HG03045 (cell line): ENCODE results near the gene P2RY8.
A peak's percentile ranks its signal among the peaks of the same experiment; 100 is the strongest.
"Not testable (repeated sequence)": the region's sequence is repeated elsewhere in the genome, so short reads cannot be mapped to it uniquely, and the experiment has no call there.

ENCODE experiments used
- ATAC-seq: cut with Tn5 transposase; IDR thresholded peaks from one replicate; pipeline ENCODE4 v1.9.1; 2021; ENCODE audit warnings: mild to moderate bottlenecking, moderate library complexity; ENCODE audit not compliant: unreplicated experiment

The P2RY8 gene

DNA sequence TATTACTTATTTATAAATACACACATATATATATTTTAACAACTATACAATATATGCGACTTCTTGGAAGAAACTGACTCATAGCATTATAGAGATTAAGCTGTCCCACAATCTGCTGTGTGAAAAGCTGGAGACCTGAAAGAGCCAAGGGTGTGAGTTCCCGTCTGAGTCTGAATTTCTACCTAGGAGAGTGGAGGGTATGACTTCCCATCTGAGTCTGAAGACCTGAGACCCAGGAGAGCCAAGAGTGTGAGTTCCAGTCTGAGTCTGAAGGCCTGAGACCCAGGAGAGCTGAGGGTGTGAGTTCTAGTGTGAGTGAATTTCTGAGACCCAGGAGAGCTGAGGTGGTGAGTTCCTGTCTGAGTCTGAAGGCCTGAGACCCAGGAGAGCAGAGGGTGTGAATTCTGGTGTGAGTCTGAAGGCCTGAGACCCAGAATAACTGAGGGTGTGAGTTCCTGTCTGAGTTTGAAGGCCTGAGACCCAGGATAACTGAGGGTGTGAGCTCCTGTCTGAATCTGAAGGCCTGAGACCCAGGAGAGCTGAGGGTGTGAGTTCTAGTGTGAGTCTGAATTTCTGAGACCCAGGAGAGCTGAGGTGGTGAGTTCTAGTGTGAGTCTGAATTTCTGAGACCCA is 8.9 kb upstream of the P2RY8 start:
- no peak for ATAC-seq

DNA sequence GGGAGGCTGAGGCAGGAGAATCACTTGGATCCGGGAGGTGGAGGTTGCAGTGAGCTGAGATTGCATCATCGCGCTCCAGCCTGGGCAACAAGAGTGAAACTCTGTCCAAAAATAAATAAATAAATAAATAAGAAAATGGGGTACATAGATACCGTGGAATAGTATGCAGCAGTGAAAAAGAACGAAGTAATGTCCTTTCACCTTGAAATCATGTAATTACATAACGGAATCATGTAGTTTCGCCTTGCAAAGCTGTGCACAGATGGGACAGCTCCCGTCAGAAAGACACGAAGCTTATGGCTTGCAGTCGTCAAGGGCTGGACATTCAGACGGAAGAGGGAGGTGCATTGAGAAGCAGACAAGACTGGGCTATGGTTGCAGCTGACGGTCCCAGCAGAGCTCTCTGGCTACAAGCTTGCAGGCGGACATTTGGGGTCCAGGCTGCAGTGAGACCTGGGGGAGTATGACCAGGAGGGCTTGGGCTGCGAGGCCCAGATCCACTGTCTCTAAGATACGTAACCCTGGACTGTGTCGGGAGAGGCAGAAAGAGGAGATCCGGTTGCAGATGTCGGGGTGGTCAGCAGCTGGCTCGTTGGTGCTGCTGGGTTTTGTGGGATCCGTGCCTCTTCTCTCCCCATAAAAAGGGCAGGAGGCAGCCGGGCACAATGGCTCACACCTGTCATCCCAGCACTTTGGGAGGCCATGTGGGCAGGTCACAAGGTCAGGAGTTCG is 6.2 kb upstream of the P2RY8 start:
- no peak for ATAC-seq

DNA sequence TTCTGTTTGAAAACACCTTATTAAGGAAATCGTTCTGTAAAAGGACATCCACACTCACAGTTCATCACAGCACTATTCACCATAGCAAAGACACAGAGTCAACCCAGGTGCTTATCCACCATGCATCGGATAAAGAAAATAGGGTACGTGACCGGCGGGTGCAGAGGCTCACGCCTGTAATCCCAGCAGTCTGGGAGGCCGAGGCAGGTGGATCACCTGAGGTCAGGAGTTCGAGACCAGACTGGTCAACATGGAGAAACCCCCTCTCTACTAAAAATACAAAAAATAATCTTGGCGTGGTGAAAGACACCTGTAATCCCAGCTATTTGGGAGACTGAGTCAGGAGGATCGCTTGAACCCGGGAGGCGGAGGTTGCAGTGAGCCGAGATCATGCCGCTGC is 2.2 kb upstream of the P2RY8 start:
- ATAC-seq: not testable (repeated sequence)

DNA sequence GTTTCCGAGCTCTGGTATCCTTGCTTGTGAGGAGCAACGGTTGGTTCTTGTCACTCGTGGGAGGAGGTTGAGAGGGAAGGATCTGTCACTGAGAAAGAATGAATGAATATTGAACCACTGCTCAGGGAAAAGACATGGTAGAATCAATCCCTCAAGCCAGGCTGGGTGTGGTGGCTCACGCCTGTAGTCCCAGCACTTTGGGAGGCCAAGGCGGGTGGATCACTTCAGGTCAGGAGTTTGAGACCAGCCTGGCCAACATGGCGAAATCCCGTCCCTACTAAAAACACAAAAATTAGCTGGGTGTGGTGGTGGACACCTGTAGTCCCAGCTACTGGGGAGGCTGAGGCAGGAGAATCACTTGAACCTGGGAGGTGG is 718 bp upstream of the P2RY8 start:
- ATAC-seq: not testable (repeated sequence)

- ATAC-seq: peak; percentile 6
These were observed 314 bp downstream of the P2RY8 start for GRCh38 chrX:1536712-1537030.

- ATAC-seq: no peak
These were observed 1.5 kb downstream of the P2RY8 start for GRCh38 chrX:1535241-1536041.

DNA sequence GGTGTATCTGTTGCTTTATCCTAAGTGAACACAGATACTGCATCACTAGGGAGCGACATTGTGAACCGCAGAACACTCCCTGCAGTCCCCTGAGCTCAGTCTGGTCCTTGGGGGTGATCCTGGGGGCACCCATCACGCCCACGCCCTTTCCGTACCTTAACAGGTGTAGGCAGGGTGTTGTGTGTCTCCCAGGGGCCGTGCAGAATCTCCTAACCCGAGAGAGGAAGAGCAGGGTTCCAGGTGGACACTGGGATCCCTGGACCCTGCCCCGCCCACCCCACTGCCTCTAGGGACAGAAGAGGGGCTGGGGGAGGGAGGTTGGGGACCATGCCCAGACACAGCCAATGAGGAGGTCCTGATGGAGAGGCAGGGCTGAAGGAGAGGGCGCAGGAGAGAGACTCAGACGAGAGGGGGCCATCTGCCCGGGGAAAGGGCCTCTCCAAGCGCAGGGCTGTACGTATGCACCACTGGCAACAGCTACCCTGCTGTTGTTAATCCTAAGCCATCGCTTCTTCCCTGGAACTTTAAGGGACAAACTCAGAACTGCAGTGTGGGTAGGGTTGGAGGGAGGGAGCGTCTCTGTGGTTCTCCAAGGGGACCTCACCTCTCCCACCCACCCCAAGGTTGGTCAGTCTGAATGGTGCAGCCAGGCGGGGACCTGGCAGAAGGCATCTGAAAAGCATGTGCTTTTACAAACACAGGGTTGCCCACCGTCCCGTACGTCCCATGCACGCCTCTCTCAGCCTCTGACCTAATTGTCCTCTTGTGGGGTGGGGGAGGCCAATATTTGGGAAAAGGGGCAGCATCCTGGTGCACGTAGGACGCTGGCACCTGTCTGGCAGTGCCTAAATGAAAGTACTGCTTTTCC is 2.5 kb downstream of the P2RY8 start:
- no peak for ATAC-seq

DNA sequence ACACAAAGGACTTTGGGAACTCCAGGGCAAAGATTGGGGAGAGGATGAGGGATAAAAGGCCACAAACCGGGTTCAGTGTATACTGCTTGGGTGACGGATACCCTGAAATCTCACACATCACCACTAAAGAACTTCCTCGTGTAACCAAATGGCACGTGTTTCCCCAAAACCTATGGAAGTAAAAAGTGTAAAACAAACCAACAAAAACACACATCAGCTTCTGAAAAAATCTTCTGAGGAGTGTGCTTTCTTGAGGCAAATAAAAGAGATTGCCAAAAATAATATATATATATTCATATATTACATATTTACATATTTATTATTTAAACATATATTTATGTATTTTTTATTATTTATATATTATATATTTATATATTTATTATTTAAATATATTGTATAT is 3.9 kb downstream of the P2RY8 start:
- ATAC-seq: no peak

- no peak for ATAC-seq
These were observed 5.7 kb downstream of the P2RY8 start for GRCh38 chrX:1531096-1531890.

DNA sequence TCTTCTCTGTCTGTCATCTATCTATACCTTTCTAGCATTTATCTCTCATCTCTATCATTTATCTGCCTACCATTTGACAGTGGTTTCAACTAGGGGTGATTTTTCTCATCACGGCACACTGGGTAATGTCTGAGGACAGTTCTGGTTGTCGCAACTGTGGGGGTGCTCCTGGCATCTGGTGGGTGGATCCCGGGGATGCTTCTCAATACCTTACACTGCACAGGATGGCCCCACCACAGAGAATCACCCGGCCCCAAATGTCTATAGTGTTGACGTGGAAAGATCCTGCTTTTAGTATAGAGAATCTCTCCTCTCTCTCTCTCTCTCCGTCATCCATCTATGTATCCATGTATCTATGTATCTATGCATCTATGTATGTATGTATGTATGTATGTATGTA is 7.2 kb downstream of the P2RY8 start:
- no peak for ATAC-seq

DNA sequence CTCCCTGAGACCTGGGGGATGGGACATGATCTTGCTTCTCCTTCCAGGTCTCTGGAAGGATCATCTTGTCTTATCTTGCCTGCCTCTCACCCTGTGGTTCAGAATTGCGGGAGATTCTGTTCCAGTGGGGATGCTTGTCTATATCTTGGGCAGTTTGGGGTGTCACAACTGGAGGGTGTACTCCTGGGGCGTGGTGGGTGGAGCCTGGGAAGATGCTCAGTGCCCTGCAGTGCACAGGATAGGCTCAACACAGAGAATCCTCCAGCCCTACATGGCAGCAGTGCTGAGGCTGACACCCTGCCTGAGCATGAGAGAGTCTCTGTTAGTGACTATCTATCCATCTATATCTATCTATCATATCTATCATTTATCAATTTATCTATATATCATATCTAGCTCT is 7.7 kb downstream of the P2RY8 start:
- no peak for ATAC-seq

GRCh38 chrX:1528884-1529203 is 8.1 kb downstream of the P2RY8 start:
- no peak for ATAC-seq

- peak; percentile 59 for ATAC-seq
These were observed 8.7 kb downstream of the P2RY8 start for GRCh38 chrX:1528186-1528883.

- ATAC-seq: no peak
These were observed 9.5 kb downstream of the P2RY8 start for GRCh38 chrX:1527457-1527856.

GRCh38 chrX:1526565-1526964 is 10.4 kb downstream of the P2RY8 start:
- no peak for ATAC-seq

DNA sequence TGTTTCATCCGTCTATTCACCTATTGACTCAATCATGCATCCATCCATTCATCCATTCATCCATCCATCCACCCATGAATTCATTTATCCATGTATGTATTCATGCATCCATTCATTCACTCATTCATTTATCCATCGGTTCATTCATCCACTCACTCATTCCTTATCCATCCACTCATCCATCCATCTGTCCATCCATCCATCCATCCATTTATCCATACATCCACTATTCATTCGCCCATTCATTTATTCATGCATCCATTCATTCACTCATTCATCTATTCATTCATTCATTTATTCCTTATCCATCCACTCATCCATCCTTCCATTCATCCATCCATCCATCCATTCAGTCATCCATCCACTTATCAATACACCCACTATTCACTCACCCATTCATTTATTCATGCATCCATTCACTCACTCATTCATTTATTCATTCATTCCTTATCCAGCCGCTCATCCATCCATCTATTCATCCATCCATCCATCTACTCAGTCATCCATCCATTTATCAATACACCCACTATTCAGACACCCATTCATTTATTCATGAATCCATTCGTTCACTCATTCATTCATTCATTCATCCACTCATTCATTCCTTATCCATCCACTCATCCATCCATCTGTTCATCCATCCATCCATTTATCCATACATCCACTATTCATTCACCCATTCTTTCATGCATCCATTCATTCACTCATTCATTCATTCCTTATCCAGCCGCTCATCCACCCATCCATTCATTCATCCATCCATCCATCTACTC is 11.2 kb downstream of the P2RY8 start:
- ATAC-seq: no peak

- ATAC-seq: no peak
These were observed 12.0 kb downstream of the P2RY8 start for GRCh38 chrX:1524874-1525582.

DNA sequence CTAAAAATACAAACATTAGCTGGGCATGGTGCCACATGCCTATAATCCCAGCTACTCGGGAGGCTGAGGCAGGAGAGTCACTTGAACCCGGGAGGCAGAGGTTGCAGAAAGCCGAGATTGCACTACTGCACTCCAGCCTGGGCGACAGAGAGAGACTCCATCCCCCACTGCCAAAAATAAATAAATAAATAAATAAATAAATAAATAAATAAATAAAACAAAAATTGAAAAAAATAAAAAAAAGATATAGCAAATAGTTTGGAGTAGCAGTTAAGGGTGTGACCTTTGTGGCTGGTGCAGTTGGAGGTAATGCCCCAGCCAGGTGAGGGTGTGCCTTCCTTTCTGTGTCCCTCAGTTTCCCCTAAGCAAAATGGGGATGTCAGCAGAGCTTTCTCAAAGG is 14.1 kb downstream of the P2RY8 start:
- not testable (repeated sequence) for ATAC-seq
